ENCODE results near the gene KCND3.

KCND3 gene

DNA sequence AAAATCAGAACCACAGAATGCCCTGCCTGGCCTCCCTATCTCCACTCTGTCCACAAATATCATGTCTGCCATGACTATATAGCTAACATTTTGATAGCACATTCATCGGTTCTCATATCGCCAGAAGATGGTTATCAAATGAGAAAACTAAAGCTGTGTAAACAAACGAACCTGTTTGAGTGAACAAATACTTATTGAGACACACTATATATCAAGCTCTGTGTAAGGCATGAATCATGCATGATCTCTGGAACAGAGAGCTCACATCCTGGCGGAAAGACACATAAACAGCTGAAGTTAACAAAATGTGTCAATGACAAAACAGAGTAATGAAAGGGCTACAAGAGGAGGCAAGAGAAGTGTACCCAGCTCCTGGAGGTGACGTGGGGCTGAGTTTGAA is 13.1 kb downstream of the KCND3 start:
- Histone ChIP-seq H4K20me1 (no peaks in the 10 kb centered on the region), H3K27me3 (no peaks in the 10 kb centered on the region), H3K9ac (no peak overlapping the region), H3K36me3 (no peaks in the 10 kb centered on the region), H3K4me1 (peaks cover 22% of the 10 kb centered on the region), H3K9me3 (no peaks in the 10 kb centered on the region), H3K4me3 (no peak overlapping the region), H3K27ac (no peak overlapping the region), H3K4me2 (no peak overlapping the region)
- TF ChIP-seq Cebpa-rat (IDR thresholded peaks at IDR 0.05) = no peak

- Histone ChIP-seq H4K20me1 (no peaks in the 10 kb centered on the region), H3K27ac (no peak overlapping the region), H3K4me2 (peak overlapping the region; percentile 63), H3K36me3 (no peaks in the 10 kb centered on the region), H3K4me1 (peaks cover 29% of the 10 kb centered on the region), H3K9me3 (no peaks in the 10 kb centered on the region), H3K27me3 (no peaks in the 10 kb centered on the region), H3K9ac (no peak overlapping the region), H3K4me3 (no peak overlapping the region)
- no peak for TF ChIP-seq Cebpa-rat (IDR thresholded peaks at IDR 0.05)
Observed at GRCh38 chr1:111973150-111973790, 16.2 kb downstream of the KCND3 start.

GRCh38 chr1:111971396-111971795 is 18.1 kb downstream of the KCND3 start:
- Histone ChIP-seq H3K27ac (no peak overlapping the region), H3K4me2 (no peak overlapping the region), H3K4me1 (peaks cover 29% of the 10 kb centered on the region), H3K36me3 (no peaks in the 10 kb centered on the region), H4K20me1 (no peaks in the 10 kb centered on the region), H3K9me3 (no peaks in the 10 kb centered on the region), H3K4me3 (no peak overlapping the region), H3K27me3 (no peaks in the 10 kb centered on the region), H3K9ac (no peak overlapping the region)
- TF ChIP-seq Cebpa-rat (IDR thresholded peaks at IDR 0.05) = no peak

- Histone ChIP-seq H3K27ac (no peak overlapping the region), H4K20me1 (no peaks in the 10 kb centered on the region), H3K4me3 (no peak overlapping the region), H3K9me3 (no peaks in the 10 kb centered on the region), H3K27me3 (no peaks in the 10 kb centered on the region), H3K9ac (no peak overlapping the region), H3K36me3 (no peaks in the 10 kb centered on the region), H3K4me2 (no peak overlapping the region), H3K4me1 (peaks cover 19% of the 10 kb centered on the region)
- TF ChIP-seq Cebpa-rat (IDR thresholded peaks at IDR 0.05) = no peak
Observed at GRCh38 chr1:111968511-111968910, 21.0 kb downstream of the KCND3 start.

DNA sequence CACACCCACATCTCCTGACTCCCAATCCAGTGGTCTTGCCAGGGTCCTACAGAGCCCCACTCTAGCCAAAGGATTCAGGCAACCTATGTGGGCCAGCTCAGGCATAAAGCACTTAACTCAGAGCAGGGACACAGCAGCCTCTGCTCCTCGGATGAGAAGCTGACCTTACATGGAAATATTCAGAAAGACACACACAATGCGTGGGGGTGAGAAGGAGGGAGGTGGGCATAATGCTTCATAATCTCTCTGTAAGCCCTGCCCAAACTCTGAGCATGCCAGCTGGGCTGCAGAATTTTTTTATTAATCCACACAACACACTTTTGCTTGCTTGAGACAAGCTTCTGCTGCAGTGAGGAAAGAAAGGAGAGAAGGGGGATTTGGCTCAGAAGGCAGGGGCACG is 21.6 kb downstream of the KCND3 start:
- no peak for TF ChIP-seq Cebpa-rat (IDR thresholded peaks at IDR 0.05)
- H3K4me1 ChIP-seq = peaks cover 13% of the 10 kb centered on the region
- no peak overlapping the region for H3K4me3 ChIP-seq
- H3K27me3 ChIP-seq = no peaks in the 10 kb centered on the region
- no peaks in the 10 kb centered on the region for H3K9me3 ChIP-seq
- H3K4me2 ChIP-seq = no peak overlapping the region
- no peaks in the 10 kb centered on the region for H3K36me3 ChIP-seq
- H3K9ac ChIP-seq = no peak overlapping the region
- H4K20me1 ChIP-seq = no peaks in the 10 kb centered on the region
- H3K27ac ChIP-seq = no peak overlapping the region

- no peak for TF ChIP-seq Cebpa-rat (IDR thresholded peaks at IDR 0.05)
Observed at GRCh38 chr1:111967067-111967690, 22.3 kb downstream of the KCND3 start.

DNA sequence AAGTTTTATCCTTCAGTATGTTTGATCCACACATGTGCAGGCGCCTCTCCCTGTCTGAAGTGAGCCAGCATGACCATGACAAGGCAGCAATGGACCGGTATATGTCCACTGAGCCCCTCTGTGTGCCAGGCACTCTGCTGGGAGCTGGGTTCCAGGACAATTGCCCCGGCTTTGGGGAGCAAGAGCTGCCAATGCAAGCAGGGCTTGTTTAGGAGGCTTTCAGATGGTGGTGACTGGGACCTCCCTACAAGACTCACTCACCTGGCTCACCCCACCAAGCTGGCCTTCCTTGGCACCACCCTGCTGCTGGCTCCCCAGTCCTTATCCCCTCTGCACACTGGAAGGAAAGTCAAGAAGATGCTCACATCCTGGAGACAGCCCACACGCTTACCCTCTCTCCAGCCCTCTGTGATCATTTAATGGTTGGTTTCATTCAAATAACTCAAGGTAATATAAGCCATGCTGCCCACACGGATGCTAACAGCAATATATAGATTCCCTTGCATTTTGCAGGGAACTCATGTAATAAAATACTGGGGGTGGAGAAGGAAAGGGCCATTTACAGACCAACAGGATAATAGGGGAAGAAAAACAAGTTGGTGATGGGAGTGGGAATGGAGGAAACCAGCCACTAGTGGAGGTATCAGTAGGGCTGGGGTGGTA is 23.6 kb downstream of the KCND3 start:
- Histone ChIP-seq H3K27me3 (no peaks in the 10 kb centered on the region), H3K36me3 (no peaks in the 10 kb centered on the region), H3K4me2 (no peak overlapping the region), H4K20me1 (no peaks in the 10 kb centered on the region), H3K4me3 (no peak overlapping the region), H3K9me3 (no peaks in the 10 kb centered on the region), H3K4me1 (peaks cover 6% of the 10 kb centered on the region; the same call in 1 of the 2 replicates), H3K27ac (no peak overlapping the region), H3K9ac (no peak overlapping the region)
- TF ChIP-seq Cebpa-rat (IDR thresholded peaks at IDR 0.05) = no peak

More at GRCh38 chr1:111967067-111967690, 22.3 kb downstream of the KCND3 start:
- H4K20me1 ChIP-seq = no peaks in the 10 kb centered on the region
- H3K27ac ChIP-seq = no peak overlapping the region
- no peak overlapping the region for H3K4me3 ChIP-seq
- H3K27me3 ChIP-seq = no peaks in the 10 kb centered on the region
- no peak overlapping the region for H3K9ac ChIP-seq
- H3K36me3 ChIP-seq = no peaks in the 10 kb centered on the region
- H3K4me2 ChIP-seq = no peak overlapping the region
- H3K9me3 ChIP-seq = no peaks in the 10 kb centered on the region
- peaks cover 7% of the 10 kb centered on the region; the same call in 1 of the 2 replicates for H3K4me1 ChIP-seq

GRCh38 chr1:111963985-111964738 is 25.3 kb downstream of the KCND3 start:
- Histone ChIP-seq H3K4me1 (no peaks in the 10 kb centered on the region), H3K36me3 (no peaks in the 10 kb centered on the region), H3K4me2 (no peak overlapping the region), H3K9me3 (no peaks in the 10 kb centered on the region), H3K4me3 (no peak overlapping the region), H4K20me1 (no peaks in the 10 kb centered on the region), H3K27ac (no peak overlapping the region), H3K9ac (no peak overlapping the region), H3K27me3 (no peaks in the 10 kb centered on the region)
- TF ChIP-seq Cebpa-rat (IDR thresholded peaks at IDR 0.05) = no peak

DNA sequence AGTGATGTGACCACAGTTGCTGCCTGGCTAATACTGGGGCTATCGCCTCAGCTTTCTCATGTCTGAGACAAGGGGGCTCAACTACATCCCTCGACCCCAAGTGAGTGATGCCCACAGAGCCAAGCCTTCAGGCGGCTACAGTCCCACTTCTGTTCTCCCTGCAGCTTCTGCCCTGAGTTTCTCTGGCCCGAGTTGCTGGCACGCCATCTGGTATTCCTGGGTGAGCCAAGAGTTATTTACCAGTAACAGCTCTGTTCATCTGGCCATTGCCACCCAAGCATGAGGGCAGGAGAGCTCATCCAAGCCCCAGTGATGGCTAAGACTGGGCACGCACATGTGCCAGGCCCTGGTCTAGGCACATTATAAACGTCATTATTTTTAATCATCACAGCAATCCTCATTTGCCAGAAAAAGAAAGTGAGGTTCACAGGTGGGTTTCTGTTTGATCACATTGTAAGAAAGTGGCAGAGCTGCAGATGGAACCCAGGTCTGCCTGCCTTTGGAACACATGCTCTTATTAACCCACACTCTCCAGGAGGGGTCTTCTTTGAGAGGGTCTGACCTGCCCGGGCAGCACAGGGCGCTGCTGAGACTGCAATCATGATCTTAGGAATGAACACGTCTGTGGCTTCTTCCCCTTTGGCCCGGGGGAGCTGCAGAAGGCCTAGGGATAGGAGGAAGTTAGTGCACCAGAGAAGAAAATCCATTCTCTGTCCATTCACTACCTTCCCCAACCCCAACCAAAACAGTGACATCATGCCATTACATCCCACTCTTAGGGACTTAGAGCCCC is 27.5 kb downstream of the KCND3 start:
- Histone ChIP-seq H3K27ac (no peak overlapping the region), H3K4me2 (no peak overlapping the region), H3K27me3 (no peaks in the 10 kb centered on the region), H3K9me3 (no peaks in the 10 kb centered on the region), H3K4me3 (no peak overlapping the region), H3K4me1 (no peaks in the 10 kb centered on the region), H3K9ac (no peak overlapping the region), H4K20me1 (no peaks in the 10 kb centered on the region), H3K36me3 (no peaks in the 10 kb centered on the region)
- TF ChIP-seq Cebpa-rat (IDR thresholded peaks at IDR 0.05) = no peak
